DMS 273 (cell line): ENCODE results near the gene SIGLEC8.
"Not testable (repeated sequence)": the region's sequence is repeated elsewhere in the genome, so short reads cannot be mapped to it uniquely, and the experiment has no call there.

Source experiments
- DNase-seq: peaks from one replicate; lab custom pipeline; 2025; ENCODE audit not compliant: unreplicated experiment; lab: John Stamatoyannopoulos, UW

The SIGLEC8 gene

DNA sequence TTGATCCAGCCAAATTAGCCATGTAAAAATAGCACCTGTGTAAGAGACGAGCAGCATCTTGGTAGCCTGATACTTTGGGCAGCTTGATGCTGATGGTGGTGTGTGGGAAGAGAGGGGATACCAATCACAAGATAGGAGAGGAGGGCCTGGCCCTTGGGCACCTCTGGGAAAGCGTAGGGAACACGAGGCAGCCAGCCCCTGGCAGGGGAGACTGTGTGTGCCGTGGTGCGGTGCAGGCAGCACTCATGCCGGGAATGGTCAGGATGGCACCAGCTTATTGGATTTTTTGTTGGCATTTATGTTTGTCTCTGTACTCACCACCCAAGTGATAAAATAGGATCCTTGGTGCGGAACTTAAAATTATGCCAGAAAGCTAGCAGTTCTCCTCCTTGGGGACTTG, 10.2 kb downstream of the SIGLEC8 start:
- no peak for DNase-seq

DNA sequence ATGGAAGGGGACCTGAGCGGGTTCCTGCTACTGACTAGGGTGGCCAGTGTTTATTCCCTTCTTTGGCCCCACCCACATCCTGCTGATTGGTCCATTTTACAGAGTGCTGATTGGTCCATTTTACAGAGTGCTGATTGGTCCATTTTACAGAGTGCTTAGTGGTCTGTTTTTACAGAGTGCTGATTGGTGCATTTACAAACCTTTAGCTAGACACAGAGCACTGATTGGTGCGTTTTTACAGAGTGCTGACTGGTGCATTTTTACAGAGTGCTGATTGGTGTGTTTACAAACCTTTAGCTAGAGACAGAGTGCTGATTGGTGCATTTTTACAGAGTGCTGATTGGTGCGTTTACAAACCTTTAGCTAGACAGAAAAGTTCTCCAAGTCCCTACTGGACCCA, 10.7 kb downstream of the SIGLEC8 start:
- DNase-seq, result not testable (repeated sequence)

GRCh38 chr19:51441410-51442390, 16.6 kb downstream of the SIGLEC8 start:
- DNase-seq, result no peak

- DNase-seq, result no peak
Measured at GRCh38 chr19:51440846-51441409, 17.3 kb downstream of the SIGLEC8 start.

- no peak for DNase-seq
Measured at GRCh38 chr19:51440052-51440451, 18.2 kb downstream of the SIGLEC8 start.

- DNase-seq, result peak; percentile 19
Measured at GRCh38 chr19:51439021-51439465, 19.2 kb downstream of the SIGLEC8 start.

GRCh38 chr19:51434456-51434855, 23.8 kb downstream of the SIGLEC8 start:
- no peak for DNase-seq

GRCh38 chr19:51433043-51433442, 25.2 kb downstream of the SIGLEC8 start:
- no peak for DNase-seq

GRCh38 chr19:51431124-51431523, 27.1 kb downstream of the SIGLEC8 start:
- DNase-seq, result no peak

DNA sequence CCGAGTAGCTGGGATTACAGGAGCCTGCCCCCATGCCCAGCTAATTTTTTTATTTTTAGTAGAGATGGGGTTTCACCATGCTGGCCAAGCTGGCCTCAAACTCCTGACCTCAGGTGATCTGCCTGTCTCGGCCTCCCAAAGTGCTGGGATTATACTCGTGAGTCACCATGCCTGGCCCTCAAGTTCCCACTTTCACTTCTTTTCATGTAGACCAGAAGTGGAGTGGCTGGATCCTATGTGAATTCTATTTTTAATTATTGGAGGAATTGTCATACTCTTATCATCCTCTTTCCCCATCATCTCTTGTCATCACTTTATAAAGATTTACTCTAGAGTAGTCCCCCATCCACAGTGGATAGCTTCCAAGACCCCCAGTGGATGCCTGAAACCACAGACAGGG, 28.0 kb downstream of the SIGLEC8 start:
- no peak for DNase-seq

DNA sequence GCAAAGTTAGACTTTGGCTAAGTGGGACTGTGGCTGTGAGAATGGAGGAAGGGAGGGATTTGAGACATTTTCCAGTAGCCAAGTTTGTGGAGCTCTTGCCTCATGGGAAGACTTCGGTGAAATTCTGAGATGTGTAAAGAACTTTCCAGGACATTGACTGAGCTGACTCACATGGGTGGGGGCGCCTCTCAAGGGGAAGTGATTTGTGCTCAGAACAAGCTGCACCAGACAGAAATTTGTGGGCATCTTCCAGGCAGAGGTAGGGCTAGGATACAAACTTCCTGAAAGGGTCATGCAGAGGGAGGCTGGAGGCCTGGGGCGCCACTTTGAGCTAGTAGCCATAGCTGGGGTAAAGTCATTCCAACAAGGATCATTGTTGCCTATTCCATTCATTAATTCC, 31.1 kb downstream of the SIGLEC8 start:
- no peak for DNase-seq

GRCh38 chr19:51422053-51422448, 36.2 kb downstream of the SIGLEC8 start:
- peak; percentile 87 for DNase-seq

- DNase-seq, result no peak
Measured at GRCh38 chr19:51421229-51422052, 36.8 kb downstream of the SIGLEC8 start.

DNA sequence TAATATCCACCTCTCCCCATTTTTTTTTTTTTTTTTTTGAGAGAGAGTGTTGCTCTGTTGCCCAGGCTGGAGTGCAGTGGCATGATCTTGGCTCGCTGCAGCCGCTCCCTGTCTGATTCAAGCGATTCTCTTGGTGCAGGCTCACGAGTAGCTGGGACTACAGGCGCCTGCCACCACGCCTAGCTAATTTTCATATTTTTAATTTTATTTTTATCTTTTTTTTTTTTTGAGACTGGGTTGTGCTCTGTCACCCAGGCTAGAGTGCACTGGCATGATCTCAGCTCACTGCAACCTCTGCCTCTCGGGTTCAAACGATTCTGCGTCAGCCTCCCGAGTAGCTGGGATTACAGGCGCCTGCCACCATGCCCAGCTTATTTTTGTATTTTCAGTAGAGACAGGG, 37.7 kb downstream of the SIGLEC8 start:
- not testable (repeated sequence) for DNase-seq

DNA sequence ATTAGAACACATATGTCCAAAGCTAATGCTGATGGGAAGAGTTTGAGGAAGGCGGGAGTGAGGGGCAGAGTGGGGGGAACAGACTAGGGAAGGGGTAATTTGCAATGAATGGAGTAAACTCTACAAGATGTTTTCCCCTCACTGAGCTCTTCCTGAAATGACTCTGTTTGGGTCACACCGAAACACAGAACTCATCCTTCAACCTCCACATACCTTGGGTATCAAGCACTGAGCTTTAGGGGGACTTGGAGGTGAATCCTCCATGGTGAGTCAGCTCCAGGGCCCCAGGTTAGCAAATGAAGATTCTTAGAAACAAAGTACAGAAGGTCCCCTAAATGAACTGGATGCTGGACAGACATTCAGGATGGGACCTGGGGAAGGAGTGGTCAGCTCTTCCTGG, 39.5 kb downstream of the SIGLEC8 start:
- no peak for DNase-seq

DNA sequence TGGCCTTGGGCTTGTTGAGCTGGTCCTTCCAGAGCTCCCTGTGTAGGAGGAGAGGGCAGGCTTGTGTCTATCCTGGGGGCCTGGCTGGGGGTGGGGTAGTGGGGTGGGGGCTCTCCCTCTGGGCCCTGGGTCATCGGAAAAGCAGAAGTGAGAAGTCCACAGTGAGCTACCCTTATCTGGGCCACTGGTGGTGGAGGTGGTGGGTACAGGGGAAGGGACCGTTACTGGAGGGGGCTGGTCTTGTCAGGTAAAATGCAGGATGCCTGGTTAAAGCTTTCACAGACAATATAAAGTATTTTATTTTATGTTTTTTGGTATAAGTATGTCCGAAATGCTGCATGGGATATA, 40.5 kb downstream of the SIGLEC8 start:
- DNase-seq, result no peak

DNA sequence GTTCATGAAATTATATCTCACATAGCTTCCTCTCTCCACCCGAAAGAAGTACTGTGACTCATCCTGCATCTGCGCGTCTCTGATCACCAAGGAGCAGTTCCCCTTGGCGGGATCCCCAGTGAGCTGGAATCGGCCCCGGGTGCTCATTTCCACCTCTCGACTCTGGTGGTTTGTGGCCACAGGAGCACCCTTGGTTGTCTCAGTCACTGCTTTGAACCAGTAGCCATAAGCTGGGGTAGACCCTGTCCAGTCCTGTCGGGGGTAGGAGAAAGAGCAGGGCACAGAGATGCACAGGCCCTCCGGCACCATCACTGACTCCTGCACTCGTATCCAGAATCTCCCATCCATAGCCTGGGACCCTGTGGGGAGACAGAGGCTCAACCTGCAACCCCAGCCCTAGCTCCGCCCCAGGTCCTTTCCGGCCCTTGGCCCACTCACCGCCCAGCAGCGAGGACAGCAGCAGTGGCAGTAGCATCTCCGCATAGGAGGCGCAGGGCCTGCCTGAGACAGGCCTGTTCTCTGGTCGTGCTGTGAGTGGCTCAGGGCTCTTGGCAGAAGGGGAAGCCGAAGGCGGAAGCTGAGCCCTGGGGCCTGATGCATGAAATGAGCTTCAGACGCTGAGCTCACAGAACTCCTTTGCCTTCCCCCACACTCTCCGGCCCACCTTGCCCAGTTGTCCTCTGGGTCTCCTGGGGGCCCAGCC, 41.0 kb downstream of the SIGLEC8 start, which contains the start of gene SIGLEC10:
Gene SIGLEC10 (minus strand): TSS at position 536 of the 703 bp plus-strand sequence. CDS start 61 bp downstream, at position 475.
- DNase-seq, result no peak

DNA sequence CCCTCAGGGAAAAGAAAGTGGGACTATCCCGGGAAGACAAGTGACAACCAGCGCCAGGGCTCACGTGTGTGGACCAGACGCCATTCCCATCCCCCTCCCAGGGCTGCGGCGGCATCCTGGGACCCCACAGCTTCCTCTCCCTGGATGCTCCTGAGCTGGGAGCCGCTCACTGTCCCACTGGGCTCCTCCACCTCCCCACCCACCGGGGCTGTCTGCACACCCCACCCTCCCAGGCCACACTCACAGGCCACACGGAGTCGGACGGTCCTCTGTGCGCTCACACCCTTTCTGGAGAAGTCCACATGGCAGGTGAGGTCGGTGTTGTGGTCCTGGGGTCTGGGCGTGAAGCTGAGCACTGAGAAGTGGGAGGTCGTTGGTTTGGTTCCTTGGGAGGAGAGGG, 41.8 kb downstream of the SIGLEC8 start:
- DNase-seq, result not testable (repeated sequence)

DNA sequence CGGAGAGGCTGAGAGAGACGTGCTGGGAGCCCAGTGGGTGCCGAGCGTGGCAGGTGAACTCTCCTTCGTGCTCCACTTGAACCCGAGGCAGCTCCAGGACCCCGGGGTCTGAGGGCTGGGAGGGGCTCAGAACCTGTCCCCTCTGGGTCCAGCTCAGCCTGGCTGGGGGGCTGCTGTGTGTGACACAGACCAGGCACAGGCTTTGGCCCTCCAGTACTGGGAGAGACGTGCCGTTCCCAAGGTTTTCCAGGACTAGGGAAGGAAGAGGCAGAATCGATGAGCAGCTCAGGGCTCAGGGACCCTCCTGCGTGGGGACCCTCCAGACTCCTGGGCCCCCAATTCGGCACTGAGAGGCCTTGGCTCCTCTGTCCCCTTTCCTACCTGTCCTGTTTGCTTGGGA, 43.1 kb downstream of the SIGLEC8 start:
- DNase-seq, result no peak

GRCh38 chr19:51410950-51411748, 47.1 kb downstream of the SIGLEC8 start:
- DNase-seq, result no peak
